Ishikawa (cell line): ENCODE results near the gene KIAA1755.

ENCODE experiments used
- CEBPB ChIP-seq: IDR thresholded peaks from 2 replicates; pipeline ENCODE4 v1.6.1; 2012
- EGR1 ChIP-seq: IDR thresholded peaks from 2 replicates; pipeline ENCODE4 v1.6.1; 2012
- EP300 ChIP-seq: IDR thresholded peaks from 2 replicates; pipeline ENCODE4 v1.6.1; 2012; ENCODE audit warnings: borderline replicate concordance
- NFIC ChIP-seq: IDR thresholded peaks from 2 replicates; pipeline ENCODE4 v1.6.1; 2012
- RAD21 ChIP-seq: IDR thresholded peaks from 2 replicates; pipeline ENCODE4 v1.6.1; 2012; ENCODE audit warnings: low read depth
- TCF12 ChIP-seq: IDR thresholded peaks from 2 replicates; pipeline ENCODE4 v1.6.1; 2012; ENCODE audit warnings: low read depth
- YY1 ChIP-seq: IDR thresholded peaks from 2 replicates; pipeline ENCODE4 v1.6.1; 2012; ENCODE audit warnings: low read depth
- TF ChIP-seq, protein P1 (sequence below): IDR thresholded peaks from 2 replicates; pipeline ENCODE4 v1.6.1; 2012
- TF ChIP-seq, protein P2 (sequence below): IDR thresholded peaks from 2 replicates; pipeline ENCODE4 v1.6.1; 2012; ENCODE audit warnings: low read depth, mild to moderate bottlenecking

DNA sequence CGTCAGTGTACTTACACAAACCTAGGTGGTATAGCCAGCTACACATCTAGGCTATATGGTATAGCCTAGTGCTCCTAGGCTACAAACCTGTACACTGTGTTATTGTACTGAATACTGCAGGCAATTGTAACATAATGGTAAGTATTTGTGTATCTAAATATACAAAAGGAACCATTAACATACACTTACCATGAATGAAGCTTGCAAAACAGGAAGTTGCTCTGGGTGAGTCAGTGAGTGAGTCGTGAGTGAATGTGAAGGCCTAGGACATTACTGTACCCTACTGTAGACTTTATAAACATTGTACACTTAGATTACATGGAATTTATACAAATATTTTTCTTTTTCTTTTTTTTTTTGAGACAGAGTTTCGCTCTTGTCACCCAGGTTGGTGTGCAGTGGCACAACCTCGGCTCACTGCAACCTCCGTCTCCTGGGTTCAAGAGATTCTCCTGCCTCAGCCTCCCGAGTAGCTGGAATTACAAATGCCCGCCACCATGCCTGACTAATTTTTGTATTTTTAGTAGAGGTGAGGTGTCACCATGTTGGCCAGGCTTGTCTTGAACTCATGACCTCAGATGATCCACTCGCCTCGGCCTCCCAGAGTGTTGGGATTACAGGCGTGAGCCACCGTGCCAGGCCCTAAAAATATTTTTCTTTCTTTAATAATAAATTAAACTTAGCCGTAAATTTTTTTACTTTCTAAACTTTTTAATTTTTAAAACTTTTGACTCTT lies 15.4 kb upstream of the KIAA1755 start:
- TF ChIP-seq, protein P1, sequence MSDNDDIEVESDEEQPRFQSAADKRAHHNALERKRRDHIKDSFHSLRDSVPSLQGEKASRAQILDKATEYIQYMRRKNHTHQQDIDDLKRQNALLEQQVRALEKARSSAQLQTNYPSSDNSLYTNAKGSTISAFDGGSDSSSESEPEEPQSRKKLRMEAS = no peak
- no peak for TF ChIP-seq TCF12
- TF ChIP-seq EGR1 = no peak
- TF ChIP-seq EP300 = no peak
- no peak for TF ChIP-seq CEBPB
- TF ChIP-seq YY1 = no peak
- TF ChIP-seq, protein P2, sequence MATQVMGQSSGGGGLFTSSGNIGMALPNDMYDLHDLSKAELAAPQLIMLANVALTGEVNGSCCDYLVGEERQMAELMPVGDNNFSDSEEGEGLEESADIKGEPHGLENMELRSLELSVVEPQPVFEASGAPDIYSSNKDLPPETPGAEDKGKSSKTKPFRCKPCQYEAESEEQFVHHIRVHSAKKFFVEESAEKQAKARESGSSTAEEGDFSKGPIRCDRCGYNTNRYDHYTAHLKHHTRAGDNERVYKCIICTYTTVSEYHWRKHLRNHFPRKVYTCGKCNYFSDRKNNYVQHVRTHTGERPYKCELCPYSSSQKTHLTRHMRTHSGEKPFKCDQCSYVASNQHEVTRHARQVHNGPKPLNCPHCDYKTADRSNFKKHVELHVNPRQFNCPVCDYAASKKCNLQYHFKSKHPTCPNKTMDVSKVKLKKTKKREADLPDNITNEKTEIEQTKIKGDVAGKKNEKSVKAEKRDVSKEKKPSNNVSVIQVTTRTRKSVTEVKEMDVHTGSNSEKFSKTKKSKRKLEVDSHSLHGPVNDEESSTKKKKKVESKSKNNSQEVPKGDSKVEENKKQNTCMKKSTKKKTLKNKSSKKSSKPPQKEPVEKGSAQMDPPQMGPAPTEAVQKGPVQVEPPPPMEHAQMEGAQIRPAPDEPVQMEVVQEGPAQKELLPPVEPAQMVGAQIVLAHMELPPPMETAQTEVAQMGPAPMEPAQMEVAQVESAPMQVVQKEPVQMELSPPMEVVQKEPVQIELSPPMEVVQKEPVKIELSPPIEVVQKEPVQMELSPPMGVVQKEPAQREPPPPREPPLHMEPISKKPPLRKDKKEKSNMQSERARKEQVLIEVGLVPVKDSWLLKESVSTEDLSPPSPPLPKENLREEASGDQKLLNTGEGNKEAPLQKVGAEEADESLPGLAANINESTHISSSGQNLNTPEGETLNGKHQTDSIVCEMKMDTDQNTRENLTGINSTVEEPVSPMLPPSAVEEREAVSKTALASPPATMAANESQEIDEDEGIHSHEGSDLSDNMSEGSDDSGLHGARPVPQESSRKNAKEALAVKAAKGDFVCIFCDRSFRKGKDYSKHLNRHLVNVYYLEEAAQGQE = no peak
- no peak for TF ChIP-seq NFIC
- no peak for TF ChIP-seq RAD21
